ENCODE data around the gene OVOL2.

The OVOL2 gene

GRCh38 chr20:18011951-18012645, 45.6 kb downstream of the OVOL2 start:
- no peak for DNase-seq

- no peak for DNase-seq
Observed at GRCh38 chr20:18011482-18011881, 46.2 kb downstream of the OVOL2 start.

DNA sequence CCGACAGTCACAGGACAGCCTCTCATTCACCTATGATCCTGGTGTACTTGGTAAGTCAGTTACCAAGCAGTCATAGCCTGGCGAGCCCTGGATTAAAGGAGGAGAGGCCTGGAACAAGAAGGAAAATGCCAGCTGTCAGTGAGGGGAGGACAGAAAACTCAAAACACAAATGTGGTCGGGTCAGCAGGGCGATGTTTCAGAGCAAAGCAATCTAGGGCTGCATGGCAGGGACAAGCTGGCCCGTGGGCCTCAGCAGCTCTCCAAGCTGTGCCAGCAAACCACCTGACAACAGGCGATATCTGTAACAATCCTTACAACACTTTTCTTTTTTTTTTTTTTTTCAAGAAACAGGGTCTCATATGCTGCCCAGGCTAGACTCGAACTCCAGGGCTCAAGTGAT, 48.6 kb downstream of the OVOL2 start:
- no peak for DNase-seq

GRCh38 chr20:18007534-18008292, 50.0 kb downstream of the OVOL2 start:
- DNase-seq = no peak

GRCh38 chr20:18006684-18007083, 51.0 kb downstream of the OVOL2 start:
- DNase-seq = no peak

DNA sequence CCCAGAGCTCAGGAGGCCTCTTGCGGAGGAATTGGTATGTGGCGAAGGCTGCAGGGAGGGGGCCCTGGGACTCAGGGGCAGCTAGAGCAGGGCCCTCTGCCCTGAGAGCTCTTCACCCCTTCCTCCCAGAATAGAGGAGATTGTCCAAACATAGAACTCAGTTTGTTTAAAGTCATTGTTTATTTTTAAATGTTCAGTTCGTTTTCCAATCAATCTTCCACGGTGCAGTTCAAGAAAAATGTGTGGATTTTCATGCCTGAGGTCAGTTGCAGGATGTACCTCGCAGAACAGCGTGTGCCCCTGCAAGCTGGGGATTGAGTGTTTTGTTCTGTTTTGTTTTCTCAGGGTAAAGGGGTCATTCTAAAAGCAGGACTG, 51.7 kb downstream of the OVOL2 start:
- no peak for DNase-seq

DNA sequence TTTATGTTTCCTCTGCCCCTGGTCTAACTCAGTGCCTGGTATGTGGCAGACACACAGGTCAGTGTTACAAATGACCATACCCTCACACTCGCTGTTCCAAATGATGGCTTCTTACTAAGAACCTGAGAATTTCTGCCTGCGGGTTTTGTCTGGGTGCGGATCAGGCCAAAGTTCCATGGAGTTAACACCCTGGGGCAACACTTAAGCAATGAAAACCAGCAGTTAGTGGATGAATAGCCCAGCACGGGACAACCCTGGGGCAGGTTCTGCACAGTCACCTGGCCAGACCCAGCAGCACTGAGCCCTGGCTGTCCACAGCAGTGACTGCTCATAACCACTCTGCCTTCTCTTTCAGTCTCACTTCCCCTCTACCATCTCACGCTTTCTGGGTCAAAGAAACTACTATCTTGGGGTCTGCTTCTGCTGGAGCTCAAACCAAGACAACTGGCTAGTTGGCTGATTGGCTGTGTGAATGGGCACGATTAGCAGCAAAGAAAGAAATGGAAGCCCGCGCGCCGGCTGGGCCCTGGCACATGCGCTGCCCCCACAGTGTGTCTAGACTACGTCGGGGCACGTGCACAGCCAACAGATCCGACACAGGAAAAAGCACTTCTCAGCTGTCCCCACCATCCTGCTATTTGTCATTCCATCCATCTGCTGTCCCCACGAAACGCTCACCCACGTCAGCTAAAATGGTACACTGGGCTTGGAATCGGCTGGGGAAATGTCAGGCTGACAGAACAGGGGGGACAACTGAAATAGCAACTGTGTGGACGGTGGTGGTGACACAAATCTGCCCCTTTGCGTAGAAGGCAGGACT, 52.3 kb downstream of the OVOL2 start:
- no peak for DNase-seq

GRCh38 chr20:18004384-18005031, 53.2 kb downstream of the OVOL2 start:
- no peak for DNase-seq

DNA sequence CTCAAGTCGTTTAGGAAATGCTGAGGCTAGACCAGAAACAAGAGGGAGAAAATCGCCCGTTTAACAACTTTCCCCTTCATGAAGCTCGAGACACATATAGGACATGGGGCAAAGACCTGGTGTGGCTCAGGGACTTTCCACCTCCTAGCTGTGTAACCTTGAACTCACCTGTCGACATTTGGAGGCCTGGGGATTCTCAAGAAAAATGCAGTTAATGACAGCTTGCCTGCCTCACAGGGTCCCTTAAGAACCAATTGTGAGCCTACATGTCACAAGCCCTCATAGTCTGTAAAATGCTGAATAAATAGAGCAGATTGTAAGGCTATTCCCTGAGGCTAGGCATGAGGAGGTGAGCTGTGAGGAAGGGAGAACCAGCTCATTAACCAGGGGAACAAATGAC, 53.8 kb downstream of the OVOL2 start:
- no peak for DNase-seq

DNA sequence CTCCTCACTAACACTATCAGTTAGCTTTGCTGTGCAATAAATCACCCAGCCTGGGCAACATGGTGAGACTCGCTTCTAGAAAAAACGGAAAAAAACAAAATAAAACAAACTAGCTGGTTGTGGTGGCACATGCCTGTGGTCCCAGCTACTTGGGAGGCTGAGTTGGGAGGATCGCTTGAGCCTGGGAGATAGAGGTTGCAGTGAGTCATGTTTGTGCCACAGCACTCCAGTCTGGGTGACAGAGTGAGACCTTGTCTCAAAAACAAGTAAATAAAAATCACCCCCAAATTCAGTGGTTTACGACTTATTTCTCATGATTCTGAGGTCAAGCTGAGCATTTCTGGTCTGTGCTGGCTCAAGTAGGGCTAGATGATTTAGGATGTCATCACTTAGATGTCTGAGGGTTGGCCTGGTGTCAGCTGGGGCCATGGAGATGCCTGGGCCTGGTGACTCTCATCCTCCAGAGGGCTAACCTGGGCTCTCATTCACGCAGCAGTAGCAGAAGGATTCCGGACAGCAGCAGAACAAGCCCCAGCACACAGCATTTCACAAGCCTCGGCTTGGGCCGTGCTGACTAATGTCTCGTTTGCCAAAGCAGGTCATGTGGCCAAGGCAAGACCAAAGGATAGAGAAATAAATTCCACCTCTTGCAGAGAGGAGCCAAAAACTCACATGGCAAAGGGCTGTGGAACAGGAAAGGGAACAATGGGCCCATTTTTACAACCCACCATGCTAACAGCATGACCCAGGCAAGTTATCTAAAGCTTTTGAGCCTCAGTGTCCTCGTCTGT, 56.4 kb downstream of the OVOL2 start:
- no peak for DNase-seq

DNA sequence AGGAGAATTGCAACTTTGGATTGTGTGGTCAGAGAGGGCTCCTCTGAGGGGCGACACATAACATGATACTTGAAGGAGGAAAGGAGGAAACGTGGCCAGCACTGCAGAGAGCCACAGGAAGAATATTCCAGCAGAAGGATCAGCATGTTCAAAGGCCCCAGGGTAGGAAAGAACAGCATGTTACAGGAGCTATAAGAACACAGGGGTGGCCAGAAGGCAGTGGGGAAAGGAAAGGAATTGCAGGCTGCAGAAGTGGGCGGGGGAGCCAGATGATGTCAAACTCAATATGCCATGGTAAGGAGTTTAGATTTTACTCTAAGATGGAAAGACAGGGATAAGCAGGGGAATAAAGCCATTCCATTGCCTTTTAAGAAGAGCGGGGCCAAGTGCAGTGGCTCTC, 58.1 kb downstream of the OVOL2 start:
- no peak for DNase-seq

DNA sequence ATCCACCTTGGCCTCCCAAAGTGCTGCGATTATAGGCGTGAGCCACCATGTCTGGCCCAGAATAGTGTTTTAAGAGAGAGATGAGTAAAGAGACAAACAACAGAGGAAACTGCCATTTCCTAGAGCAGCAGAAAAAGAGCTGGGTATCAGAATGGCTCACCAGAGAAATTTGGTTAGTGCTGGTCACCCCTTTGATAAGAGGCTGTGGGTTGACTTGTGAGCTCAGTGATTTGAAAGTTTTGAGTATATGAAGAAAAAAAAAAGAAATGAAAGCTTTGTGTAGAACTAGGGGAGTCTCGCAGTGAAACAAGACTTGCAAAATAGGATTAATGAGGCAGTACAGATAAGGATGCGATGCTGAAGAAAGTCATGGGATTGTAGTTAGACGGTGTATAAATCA, 59.3 kb downstream of the OVOL2 start:
- no peak for DNase-seq

DNA sequence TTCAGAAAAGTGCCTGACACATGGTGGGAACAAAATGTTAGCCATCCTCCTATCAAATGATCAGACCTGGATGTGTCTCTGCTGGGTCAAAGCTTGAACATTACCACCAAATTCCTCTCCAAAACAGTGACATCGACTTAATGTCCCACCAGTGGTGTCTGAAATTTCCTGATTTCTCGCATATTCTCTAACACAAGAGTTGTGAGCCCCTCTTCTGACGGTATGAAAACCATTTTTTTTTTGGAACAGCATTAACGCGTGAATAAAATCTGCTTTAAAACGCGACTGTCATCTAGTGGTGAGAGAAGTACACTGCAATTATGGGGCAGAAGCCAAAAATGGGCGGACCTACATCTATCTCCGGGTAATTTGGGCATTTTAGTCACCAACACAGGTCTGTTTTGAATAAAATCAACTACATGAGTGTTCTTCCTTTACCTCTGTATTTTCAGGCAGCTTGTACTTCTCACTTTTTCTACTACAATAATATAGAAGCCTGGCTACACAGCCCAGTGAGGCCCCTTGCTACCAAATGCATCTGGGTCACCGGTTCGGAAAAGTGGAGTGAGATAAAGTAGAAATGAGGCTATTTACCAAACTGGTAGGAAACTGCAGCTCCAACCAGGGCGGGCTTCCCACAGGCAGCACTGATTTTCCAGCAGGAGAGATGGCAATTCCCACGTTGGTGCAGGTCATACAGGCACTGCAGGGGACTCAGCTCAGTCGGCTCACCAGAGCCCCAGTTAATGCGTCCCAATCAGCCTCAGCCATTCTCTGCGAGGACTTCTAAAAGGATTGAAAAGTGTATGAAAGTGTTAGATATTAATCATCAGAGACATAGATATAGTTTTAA, 61.5 kb downstream of the OVOL2 start:
- peak; percentile 55 for DNase-seq

GRCh38 chr20:17993546-17993945, 64.2 kb downstream of the OVOL2 start:
- no peak for DNase-seq

GRCh38 chr20:17992847-17993513, 64.7 kb downstream of the OVOL2 start:
- peak; percentile 83 for DNase-seq

DNA sequence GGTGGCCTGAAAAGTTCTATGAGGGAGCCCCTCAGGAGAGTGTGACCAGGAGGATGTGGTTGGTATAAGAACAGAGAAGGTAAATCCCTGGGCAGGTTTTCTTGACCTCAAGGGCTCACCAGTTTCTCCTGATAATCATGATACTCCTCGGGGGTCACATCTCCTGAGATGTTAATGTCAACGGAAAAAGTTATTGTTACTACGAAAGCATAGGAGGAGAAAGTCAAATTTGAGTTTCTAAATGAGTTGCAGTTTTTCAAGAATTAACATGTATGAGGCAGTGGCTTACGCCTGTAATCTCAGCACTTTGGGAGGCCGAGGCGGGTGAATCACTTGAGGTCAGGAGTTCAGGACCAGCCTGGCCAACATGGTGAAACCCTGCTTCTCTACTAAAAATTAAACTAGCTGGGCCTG, 65.5 kb downstream of the OVOL2 start:
- DNase-seq = no peak

GRCh38 chr20:17990278-17990972, 67.3 kb downstream of the OVOL2 start:
- no peak for DNase-seq

GRCh38 chr20:17987988-17988387, 69.7 kb downstream of the OVOL2 start:
- no peak for DNase-seq

- DNase-seq = no peak
Observed at GRCh38 chr20:17985388-17986018, 72.2 kb downstream of the OVOL2 start.

DNA sequence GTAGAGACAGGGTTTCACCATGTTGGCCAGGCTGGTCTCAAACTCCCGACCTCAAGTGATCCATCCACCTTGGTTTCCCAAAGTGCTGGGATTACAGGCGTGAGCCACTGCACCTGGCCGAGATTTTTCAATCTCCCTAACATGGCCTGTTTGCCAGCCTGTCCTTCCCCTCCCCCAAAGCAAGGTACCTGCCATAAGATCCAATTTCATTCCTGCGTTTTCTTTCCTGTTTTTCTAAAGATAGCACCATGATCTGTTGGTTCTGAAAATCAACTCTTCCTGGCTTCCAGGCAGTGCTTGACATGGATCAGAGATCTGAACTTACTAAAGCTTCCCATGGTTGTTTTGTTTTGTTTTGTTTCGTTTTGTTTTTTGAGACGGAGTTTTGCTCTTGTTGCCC, 81.4 kb downstream of the OVOL2 start:
- DNase-seq = no peak

Data from NCI-H2029 (cell line).